Mesenchymal stem cell (in vitro differentiated cells and primary cell): ENCODE results near the gene DHRS1.

Experiments used
- DNase-seq: peaks from one replicate; pipeline ENCODE4 v3.0.0-alpha.2; 2013
- H2AFZ ChIP-seq: one replicate; pipeline ENCODE4 v1.6.1; 2013; ENCODE audit warnings: low read depth, mild to moderate bottlenecking, control low read depth, inconsistent platforms, low read length, moderate library complexity
- H2AK5ac ChIP-seq: 2 replicates; pipeline ENCODE4 v1.6.1; 2013; ENCODE audit warnings: low read length, moderate library complexity, mild to moderate bottlenecking, inconsistent platforms; ENCODE audit not compliant: severe bottlenecking
- H2BK120ac ChIP-seq: one replicate; pipeline ENCODE4 v1.6.1; 2013; ENCODE audit warnings: low read depth, mild to moderate bottlenecking, inconsistent platforms, low read length, moderate library complexity
- H2BK12ac ChIP-seq, 2 experiments: one replicate each; pipeline ENCODE4 v1.6.1; 2013; ENCODE audit warnings: inconsistent platforms in 2 of 2, low read length in 2 of 2, mild to moderate bottlenecking in 2 of 2, moderate library complexity in 2 of 2, control low read depth in 1 of 2
- H2BK15ac ChIP-seq: one replicate; pipeline ENCODE4 v1.6.1; 2013; ENCODE audit warnings: mild to moderate bottlenecking, low read depth, inconsistent platforms; ENCODE audit not compliant: poor library complexity, severe bottlenecking
- H2BK5ac ChIP-seq: 2 replicates; pipeline ENCODE4 v1.6.1; 2013; ENCODE audit warnings: low read depth, mild to moderate bottlenecking, low read length, control low read depth, inconsistent platforms; ENCODE audit not compliant: poor library complexity, severe bottlenecking
- H3K14ac ChIP-seq, 2 experiments: one replicate each; pipeline ENCODE4 v1.6.1; 2013; ENCODE audit warnings: inconsistent platforms in 2 of 2, low read length in 2 of 2, control low read depth in 1 of 2, mild to moderate bottlenecking in 1 of 2, moderate library complexity in 1 of 2
- H3K18ac ChIP-seq, 2 experiments: one replicate each; pipeline ENCODE4 v1.6.1; 2013; ENCODE audit warnings: inconsistent platforms in 2 of 2, low read length in 2 of 2, control low read depth in 1 of 2, low read depth in 1 of 2, mild to moderate bottlenecking in 1 of 2
- H3K23ac ChIP-seq, 2 experiments: one replicate each; pipeline ENCODE4 v1.6.1; 2013; ENCODE audit warnings: inconsistent platforms in 2 of 2, low read length in 2 of 2, mild to moderate bottlenecking in 2 of 2, moderate library complexity in 2 of 2, control low read depth in 1 of 2
- H3K27ac ChIP-seq: 2 replicates; pipeline ENCODE4 v1.5.1; 2013; ENCODE audit warnings: mild to moderate bottlenecking, moderate library complexity, low read length, control low read depth, inconsistent platforms; ENCODE audit not compliant: poor library complexity, severe bottlenecking
- H3K27me3 ChIP-seq, 2 experiments: 2 replicates each; pipeline versions ENCODE4 v1.6.1 to v1.7.0; 2013; ENCODE audit warnings: low read length in 2 of 2, mild to moderate bottlenecking in 2 of 2, moderate library complexity in 2 of 2, control low read depth in 1 of 2, inconsistent platforms in 1 of 2; ENCODE audit not compliant: control insufficient read depth in 1 of 2, insufficient read depth in 1 of 2
- H3K36me3 ChIP-seq, 2 experiments: 2 replicates each; pipeline versions ENCODE4 v1.6.1 to v1.7.0; 2013; ENCODE audit warnings: low read length in 2 of 2, control low read depth in 1 of 2, inconsistent platforms in 1 of 2, low read depth in 1 of 2, mild to moderate bottlenecking in 1 of 2; ENCODE audit not compliant: insufficient read depth in 2 of 2, control insufficient read depth in 1 of 2
- H3K4ac ChIP-seq, 2 experiments: one replicate each; pipeline ENCODE4 v1.6.1; 2013; ENCODE audit warnings: inconsistent platforms in 2 of 2, low read length in 2 of 2, mild to moderate bottlenecking in 2 of 2, moderate library complexity in 2 of 2, control low read depth in 1 of 2, low read depth in 1 of 2
- H3K4me1 ChIP-seq: 2 replicates; pipeline ENCODE4 v1.6.1; 2013; ENCODE audit warnings: low read depth, low read length, control low read depth; ENCODE audit not compliant: control insufficient read depth, insufficient read depth
- H3K4me2 ChIP-seq: 2 replicates; pipeline ENCODE4 v1.6.1; 2013; ENCODE audit warnings: low read length, mild to moderate bottlenecking, inconsistent platforms; ENCODE audit not compliant: poor library complexity, severe bottlenecking
- H3K4me3 ChIP-seq, 2 experiments: 2 replicates each; pipeline versions ENCODE4 v1.5.1 to v1.7.0; 2013; ENCODE audit warnings: low read length in 2 of 2, mild to moderate bottlenecking in 2 of 2, control low read depth in 1 of 2, low read depth in 1 of 2; ENCODE audit not compliant: insufficient read depth in 1 of 2
- H3K79me1 ChIP-seq: replicated peaks from 2 replicates; pipeline ENCODE4 v1.6.1; 2013; ENCODE audit warnings: mild to moderate bottlenecking, control low read depth, low read length, inconsistent platforms; ENCODE audit not compliant: poor library complexity, severe bottlenecking
- H3K9ac ChIP-seq: 2 replicates; pipeline ENCODE4 v1.7.0; 2013; ENCODE audit warnings: mild to moderate bottlenecking, low read length, moderate library complexity
- H3K9me3 ChIP-seq: 2 replicates; pipeline ENCODE4 v1.7.0; 2013; ENCODE audit warnings: mild to moderate bottlenecking, low read length; ENCODE audit not compliant: control insufficient read depth
- H4K8ac ChIP-seq: one replicate; pipeline ENCODE4 v1.6.1; 2013; ENCODE audit warnings: inconsistent platforms, mild to moderate bottlenecking, low read length, moderate library complexity
- H4K91ac ChIP-seq: one replicate; pipeline ENCODE4 v1.6.1; 2013; ENCODE audit warnings: mild to moderate bottlenecking, low read length, inconsistent platforms
- WGBS: methylation state at CpG from one replicate; pipeline ENCODE4 v1.1.7; 2013; ENCODE audit warnings: mixed read lengths; 5-methylcytosine and 5-hydroxymethylcytosine counted together

DHRS1 gene

DNA sequence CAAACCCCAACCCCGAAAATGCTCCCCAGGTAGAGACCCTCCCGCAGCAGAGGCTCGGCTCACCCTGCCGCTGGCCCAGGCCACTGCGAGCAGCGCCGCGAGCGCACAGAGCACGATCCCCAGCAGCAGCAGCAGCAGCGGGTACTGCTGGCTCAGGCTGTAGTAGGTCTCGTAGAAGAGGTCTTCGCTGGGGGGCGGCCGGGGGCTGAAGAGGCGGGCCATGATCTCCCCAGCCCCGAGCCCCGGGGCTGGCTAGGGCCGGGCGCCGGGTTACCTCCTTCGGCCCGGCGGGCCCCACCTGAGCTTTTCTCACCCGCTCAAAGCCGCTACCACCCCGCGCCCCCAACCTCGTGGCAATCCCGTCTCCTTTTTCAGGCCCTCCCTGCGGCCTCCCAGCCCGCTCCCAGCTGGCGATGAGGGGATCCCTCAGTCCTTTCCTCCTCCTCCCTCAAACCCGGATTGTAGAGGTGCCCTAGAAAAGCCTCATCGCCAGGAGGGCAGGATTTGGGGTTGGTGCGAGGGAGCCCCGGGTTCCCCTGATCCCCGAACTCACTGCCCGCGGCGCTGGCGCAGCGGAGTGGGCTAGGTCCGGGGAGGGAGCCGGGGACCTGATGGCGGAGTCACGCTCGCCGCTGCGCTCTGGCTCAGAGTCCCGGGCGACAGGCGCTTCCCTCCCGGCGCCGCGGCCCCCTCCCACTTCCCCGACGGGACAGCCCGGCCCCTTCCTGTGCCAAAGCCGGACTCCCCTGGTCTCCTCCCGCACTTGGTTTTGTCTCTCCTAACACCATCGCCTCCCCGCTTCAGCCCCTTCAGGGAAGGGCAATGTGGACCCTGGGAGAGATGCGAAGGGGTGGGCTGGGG, 35.1 kb upstream of the DHRS1 start, which contains the start of gene ADCY4:
Gene ADCY4, minus strand, starts transcription at position 641 of the 861 bp plus-strand sequence. Its CDS starts 419 bp downstream, at position 222.
- Histone ChIP-seq H3K18ac (peak within 1 kb of the TSS; percentile 44 to 52), H4K8ac (peak within 1 kb of the TSS; percentile 73)

DNA sequence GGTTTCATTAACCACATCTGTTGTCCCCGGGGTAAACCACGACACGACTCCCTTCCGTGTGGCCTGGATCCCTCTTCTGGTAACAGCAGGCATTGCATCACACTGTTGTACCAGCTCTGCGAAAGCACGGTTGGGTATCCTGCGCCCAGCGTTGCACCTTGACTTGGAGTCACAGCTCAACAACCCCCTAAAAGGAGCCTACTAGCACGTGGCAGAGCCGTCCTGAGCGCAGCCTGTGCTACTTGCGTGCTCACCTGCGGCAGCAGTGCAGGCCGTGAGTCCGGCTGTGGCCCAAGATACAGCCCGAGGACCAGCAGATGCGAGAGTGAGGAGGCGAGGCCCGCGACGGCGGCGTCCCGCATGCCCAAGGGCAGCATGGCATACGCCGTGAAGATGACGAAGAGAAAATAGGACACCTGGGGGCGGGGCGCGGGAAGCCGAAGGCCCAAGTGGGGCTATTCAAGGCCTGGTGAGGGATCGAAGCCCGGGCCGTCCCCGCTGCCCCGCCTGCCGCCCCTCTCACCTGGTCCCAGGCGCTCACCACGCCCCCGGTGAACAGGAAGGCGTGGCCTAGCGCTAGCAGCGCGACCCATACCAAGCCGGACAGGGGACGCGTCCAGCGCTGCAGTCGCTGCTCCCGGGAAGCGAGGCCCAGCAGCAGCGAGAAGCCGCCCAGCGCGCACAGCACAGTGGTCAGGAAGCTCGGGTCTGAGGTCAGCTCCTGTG, 32.9 kb upstream of the DHRS1 start:
- Histone ChIP-seq H3K9me3 (no peaks in the 10 kb centered on the region), H3K18ac (peak overlapping the region; percentile 30 to 92), H3K27ac (no peak overlapping the region), H2AK5ac (no peak overlapping the region), H3K4me1 (peaks cover 31% of the 10 kb centered on the region), H2BK5ac (no peak overlapping the region), H2BK15ac (no peak overlapping the region), H3K4me2 (peak overlapping the region; percentile 60), H2BK120ac (no peak overlapping the region), H2AFZ (peak overlapping the region; percentile 46), H4K91ac (peak overlapping the region; percentile 56), H3K23ac (peak overlapping the region in 1 of 2 experiments; percentile 34), H3K79me1 (no peaks in the 10 kb centered on the region), H3K14ac (peak overlapping the region in 1 of 2 experiments; percentile 50), H3K27me3 (peaks cover 13 to 33% of the 10 kb centered on the region in 2 experiments), H4K8ac (peak overlapping the region; percentile 91), H3K36me3 (peaks cover 0 to 9% of the 10 kb centered on the region in 2 experiments), H3K9ac (peak overlapping the region; percentile 39), H2BK12ac (peak overlapping the region in 1 of 2 experiments; percentile 80), H3K4ac (peak overlapping the region; percentile 64 to 74), H3K4me3 (peak overlapping the region; percentile 20 to 64)
- WGBS, result 7% methylated on average over 56 of the region's 56 CpGs
- peak; percentile 75 for DNase-seq

More for the DNA sequence above, 35.1 kb upstream of the DHRS1 start, which contains the start of gene ADCY4:
- Histone ChIP-seq H2BK15ac (peak within 1 kb of the TSS; percentile 70), H3K27me3 (peaks cover 29 to 53% of the 10 kb centered on the region in 2 experiments), H2AFZ (peak within 1 kb of the TSS; percentile 60), H3K14ac (peak within 1 kb of the TSS in 1 of 2 experiments; percentile 94), H3K4ac (peak within 1 kb of the TSS in 1 of 2 experiments; percentile 25), H3K23ac (peak within 1 kb of the TSS in 1 of 2 experiments; percentile 94), H3K79me1 (no peaks in the 10 kb centered on the region), H4K91ac (peak within 1 kb of the TSS; percentile 62), H3K9me3 (no peaks in the 10 kb centered on the region), H3K36me3 (peaks cover 4 to 18% of the 10 kb centered on the region in 2 experiments), H2AK5ac (no peak within 1 kb of the TSS), H2BK5ac (no peak within 1 kb of the TSS), H3K27ac (no peak within 1 kb of the TSS), H2BK12ac (peak within 1 kb of the TSS; percentile 23 to 54), H3K4me1 (peaks cover 41% of the 10 kb centered on the region), H2BK120ac (no peak within 1 kb of the TSS), H3K4me2 (peak within 1 kb of the TSS; percentile 66), H3K4me3 (peak within 1 kb of the TSS; percentile 20 to 76), H3K9ac (peak within 1 kb of the TSS; percentile 78)
- peak; percentile 34 for DNase-seq
- WGBS, result 5% methylated on average over 50 of the region's 65 CpGs

DNA sequence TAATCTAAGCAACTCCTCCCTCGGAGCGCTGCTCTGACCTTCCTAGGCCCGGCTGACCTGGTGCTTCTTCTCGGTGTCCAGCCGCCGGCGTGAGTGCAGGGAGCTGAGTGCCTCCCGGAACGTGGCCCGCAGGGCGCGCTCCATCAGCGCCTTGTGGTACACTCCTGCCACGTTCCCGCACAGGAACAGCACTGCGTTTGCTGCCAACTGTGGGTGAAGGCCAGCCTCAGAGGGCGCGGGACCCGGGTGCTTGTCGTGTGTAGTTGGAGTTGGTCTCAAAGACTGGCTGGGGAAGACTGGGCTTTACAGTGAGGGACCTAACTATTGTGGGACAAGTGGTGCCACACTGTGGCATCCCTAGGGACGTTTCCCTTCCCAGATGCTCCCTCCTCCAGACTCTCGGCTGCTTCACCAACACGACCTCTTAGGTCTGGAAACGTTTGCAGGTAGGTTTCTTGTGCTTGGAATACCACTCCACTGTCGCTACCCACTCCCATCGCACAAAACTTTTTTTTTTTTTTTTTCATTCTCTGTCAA, 32.2 kb upstream of the DHRS1 start:
- WGBS, result 73% methylated on average over 26 of the region's 26 CpGs
- Histone ChIP-seq H3K4me1 (peaks cover 31% of the 10 kb centered on the region), H3K4me3 (no peak overlapping the region), H2BK5ac (no peak overlapping the region), H2BK120ac (no peak overlapping the region), H3K36me3 (peaks cover 0 to 3% of the 10 kb centered on the region in 2 experiments), H3K27ac (no peak overlapping the region), H3K9me3 (no peaks in the 10 kb centered on the region), H4K91ac (no peak overlapping the region), H3K4me2 (no peak overlapping the region), H3K4ac (peak overlapping the region in 1 of 2 experiments; percentile 1), H2AFZ (no peak overlapping the region), H2AK5ac (no peak overlapping the region), H3K23ac (no peak overlapping the region), H3K14ac (no peak overlapping the region), H4K8ac (no peak overlapping the region), H3K18ac (no peak overlapping the region), H3K79me1 (no peaks in the 10 kb centered on the region), H3K27me3 (peaks cover 13 to 28% of the 10 kb centered on the region in 2 experiments), H2BK15ac (no peak overlapping the region), H2BK12ac (no peak overlapping the region), H3K9ac (no peak overlapping the region)
- DNase-seq, result no peak
